H9 (cell line): ENCODE measurements around the gene STARD7. TPM values are rescaled to one million over a fixed set of nuclear protein-coding genes. Genes with fewer than 3 reads are reported as not detected.

Experiments used
- DNase-seq: peaks from one replicate; pipeline ENCODE4 v3.0.0-alpha.2; 2017
- H2AFZ ChIP-seq: one replicate; pipeline ENCODE4 v1.6.1; 2013; ENCODE audit warnings: mild to moderate bottlenecking, low read length, control low read depth, moderate library complexity
- H2AK5ac ChIP-seq: 2 replicates; pipeline ENCODE4 v1.6.1; 2013; ENCODE audit warnings: low read length, control low read depth, mixed read lengths; ENCODE audit not compliant: insufficient read length
- H2BK120ac ChIP-seq: one replicate; pipeline ENCODE4 v1.6.1; 2013; ENCODE audit warnings: low read depth, mild to moderate bottlenecking, low read length, control low read depth, inconsistent platforms; ENCODE audit not compliant: poor library complexity, severe bottlenecking
- H2BK12ac ChIP-seq: 2 replicates; pipeline ENCODE4 v1.6.1; 2013; ENCODE audit warnings: low read length, control low read depth, mixed read lengths, low read depth; ENCODE audit not compliant: insufficient read length
- H2BK15ac ChIP-seq: 2 replicates; pipeline ENCODE4 v1.6.1; 2013; ENCODE audit warnings: low read depth, low read length, control low read depth
- H2BK20ac ChIP-seq: one replicate; pipeline ENCODE4 v1.6.1; 2013; ENCODE audit warnings: low read depth, mild to moderate bottlenecking, low read length, control low read depth, inconsistent platforms; ENCODE audit not compliant: poor library complexity, severe bottlenecking
- H2BK5ac ChIP-seq: 2 replicates; pipeline ENCODE4 v1.6.1; 2013; ENCODE audit warnings: low read length, control low read depth, mixed read lengths; ENCODE audit not compliant: insufficient read length
- H3K14ac ChIP-seq: 2 replicates; pipeline ENCODE4 v1.6.1; 2013; ENCODE audit warnings: low read length, control low read depth; ENCODE audit not compliant: insufficient read depth
- H3K18ac ChIP-seq: 2 replicates; pipeline ENCODE4 v1.6.1; 2013; ENCODE audit warnings: low read depth, mild to moderate bottlenecking, mixed read lengths, low read length, control low read depth; ENCODE audit not compliant: insufficient read length
- H3K23ac ChIP-seq: 2 replicates; pipeline ENCODE4 v1.6.1; 2013; ENCODE audit warnings: low read length, control low read depth, mixed read lengths, low read depth; ENCODE audit not compliant: insufficient read length
- H3K23me2 ChIP-seq: 2 replicates; pipeline ENCODE4 v1.6.1; 2013; ENCODE audit warnings: low read depth, mild to moderate bottlenecking, mixed read lengths, low read length, control low read depth; ENCODE audit not compliant: insufficient read length, poor library complexity, severe bottlenecking
- H3K27ac ChIP-seq: 2 replicates; pipeline ENCODE4 v1.5.1; 2013; ENCODE audit warnings: low read length, control low read depth, mixed read lengths, low read depth; ENCODE audit not compliant: insufficient read length
- H3K27me3 ChIP-seq: 2 replicates; pipeline ENCODE4 v1.6.1; 2013; ENCODE audit warnings: low read length, control low read depth, inconsistent platforms; ENCODE audit not compliant: insufficient read depth
- H3K4ac ChIP-seq: 2 replicates; pipeline ENCODE4 v1.6.1; 2013; ENCODE audit warnings: low read depth, mild to moderate bottlenecking, control low read depth, inconsistent platforms, low read length, moderate library complexity
- H3K4me1 ChIP-seq: 2 replicates; pipeline ENCODE4 v1.6.1; 2013; ENCODE audit warnings: low read length, control low read depth, inconsistent platforms; ENCODE audit not compliant: insufficient read depth
- H3K4me2 ChIP-seq: 2 replicates; pipeline ENCODE4 v1.6.1; 2013; ENCODE audit warnings: low read length, control low read depth, mixed read lengths; ENCODE audit not compliant: insufficient read length, insufficient read depth
- H3K56ac ChIP-seq: 2 replicates; pipeline ENCODE4 v1.6.1; 2013; ENCODE audit warnings: low read depth, mild to moderate bottlenecking, mixed read lengths, low read length, control low read depth; ENCODE audit not compliant: insufficient read length
- H3K79me1 ChIP-seq: 2 replicates; pipeline ENCODE4 v1.6.1; 2013; ENCODE audit warnings: low read depth, mild to moderate bottlenecking, moderate library complexity, low read length, control low read depth, inconsistent platforms; ENCODE audit not compliant: insufficient read depth, poor library complexity, severe bottlenecking
- H3K79me2 ChIP-seq: 2 replicates; pipeline ENCODE4 v1.6.1; 2013; ENCODE audit warnings: low read length, control low read depth, inconsistent platforms; ENCODE audit not compliant: insufficient read depth
- H3K9ac ChIP-seq: 2 replicates; pipeline ENCODE4 v1.6.1; 2013; ENCODE audit warnings: low read length, control low read depth, mixed read lengths; ENCODE audit not compliant: insufficient read length; ENCODE audit errors: extremely low read depth
- H3K9me3 ChIP-seq: one replicate; pipeline ENCODE4 v1.6.1; 2013; ENCODE audit warnings: low read depth, low read length, inconsistent platforms; ENCODE audit not compliant: control insufficient read depth
- H3T11ph ChIP-seq: one replicate; pipeline ENCODE4 v1.6.1; 2013; ENCODE audit warnings: mild to moderate bottlenecking, low read length, control low read depth, inconsistent platforms
- H4K20me1 ChIP-seq: one replicate; pipeline ENCODE4 v1.6.1; 2013; ENCODE audit not compliant: control insufficient read depth, insufficient read length, insufficient read depth
- H4K5ac ChIP-seq: 2 replicates; pipeline ENCODE4 v1.6.1; 2013; ENCODE audit warnings: low read depth, mild to moderate bottlenecking, mixed read lengths, low read length, control low read depth; ENCODE audit not compliant: insufficient read length
- H4K8ac ChIP-seq: replicated peaks from 2 replicates; pipeline ENCODE4 v1.6.1; 2013; ENCODE audit warnings: low read length, control low read depth, mixed read lengths, low read depth; ENCODE audit not compliant: insufficient read length
- H4K91ac ChIP-seq: 2 replicates; pipeline ENCODE4 v1.6.1; 2013; ENCODE audit warnings: low read depth, mild to moderate bottlenecking, moderate library complexity, mixed read lengths, low read length, control low read depth; ENCODE audit not compliant: insufficient read length
- H3K27ac Mint-ChIP-seq, 3 experiments: 2 replicates in 2 of 3; 3 replicates in 1 of 3; pipeline ENCODE4 v1.8.0; 2020 to 2021; ENCODE audit warnings: mixed read lengths in 3 of 3, mild to moderate bottlenecking in 1 of 3, moderate library complexity in 1 of 3
- H3K27me3 Mint-ChIP-seq: 2 replicates; pipeline ENCODE4 v1.8.0; 2021; ENCODE audit warnings: low read depth, mild to moderate bottlenecking, moderate library complexity, mixed read lengths
- H3K36me3 Mint-ChIP-seq, 3 experiments: 2 replicates in 2 of 3; 3 replicates in 1 of 3; pipeline ENCODE4 v1.8.0; 2020 to 2021; ENCODE audit warnings: low read depth in 3 of 3, mixed read lengths in 3 of 3; ENCODE audit not compliant: insufficient read depth in 1 of 3
- H3K4me1 Mint-ChIP-seq, 2 experiments: 2 replicates each; pipeline ENCODE4 v1.8.0; 2020; ENCODE audit warnings: mixed read lengths in 2 of 2
- H3K4me3 Mint-ChIP-seq, 2 experiments: 2 replicates in 1 of 2; 3 replicates in 1 of 2; pipeline ENCODE4 v1.8.0; 2020 to 2021; ENCODE audit warnings: mild to moderate bottlenecking in 2 of 2, mixed read lengths in 2 of 2, moderate library complexity in 1 of 2
- H3K9me3 Mint-ChIP-seq, 2 experiments: 2 replicates in 1 of 2; 3 replicates in 1 of 2; pipeline ENCODE4 v1.8.0; 2020; ENCODE audit warnings: mild to moderate bottlenecking in 2 of 2, mixed read lengths in 2 of 2, moderate library complexity in 1 of 2
- WGBS: extraction: QIAGEN DNeasy Blood & Tissue Kit; methylation state at CpG from one replicate; pipeline ENCODE4 v1.1.7; 2013; ENCODE audit warnings: missing lambda C conversion rate, low lambda C conversion rate, mixed read lengths; ENCODE audit not compliant: insufficient read length; ENCODE audit errors: extremely low coverage; 5-methylcytosine and 5-hydroxymethylcytosine counted together
- total RNA-seq: library from RNA; stranded (reverse); gene quantifications from 2 replicates; pipeline ENCODE4 v1.2.1, GENCODE V29; 2021
- TF ChIP-seq, protein P1 (sequence below): fragments of 200-600 bp; sonication (generic); conservative IDR thresholded peaks from 3 replicates; pipeline ENCODE4 v1.8.0; 2021; ENCODE audit warnings: antibody characterized with exemption, mild to moderate bottlenecking

Gene STARD7
- total RNA-seq, 1 experiment from 2014 or later = 212 TPM

DNA sequence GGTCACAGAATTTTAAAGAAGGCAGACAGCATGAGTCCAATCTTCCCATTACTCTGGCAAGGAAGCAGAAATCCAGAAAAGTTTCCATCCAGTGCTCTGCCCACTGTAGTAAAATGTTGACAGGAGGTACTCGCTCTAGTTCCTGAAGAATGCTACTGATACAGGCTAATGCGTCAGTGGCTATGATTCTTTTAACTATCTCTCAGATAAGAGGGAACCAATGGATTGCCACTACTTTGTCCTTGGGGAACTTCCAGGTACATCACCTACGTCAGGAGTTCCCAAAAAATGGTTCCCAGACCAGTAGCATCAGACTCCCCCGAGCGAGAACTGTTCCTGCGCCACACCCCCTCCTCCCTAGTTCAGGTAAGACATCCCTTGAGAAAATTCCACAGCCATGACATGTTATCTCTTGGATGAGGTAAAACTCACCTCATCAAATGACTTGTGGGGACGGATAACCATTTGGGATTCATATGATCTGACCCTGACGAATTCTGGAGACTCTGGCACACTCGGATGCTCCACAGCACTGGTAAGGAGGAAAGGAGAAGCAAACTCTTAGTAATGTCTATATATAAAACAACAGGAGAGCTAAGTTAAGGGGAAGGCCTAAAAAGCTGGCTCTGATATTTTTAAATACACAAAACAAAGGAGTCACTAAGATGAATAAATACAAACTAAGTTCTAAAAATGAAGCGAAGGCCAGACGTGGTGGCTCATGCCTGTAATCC lies 16.5 kb downstream of the STARD7 start:
- Histone ChIP-seq H2BK5ac (no peak overlapping the region), H3K79me2 (no peaks in the 10 kb centered on the region)

More for the DNA sequence above, 16.5 kb downstream of the STARD7 start:
- Histone ChIP-seq H2BK120ac (no peak overlapping the region), H3T11ph (no peak overlapping the region), H4K8ac (no peak overlapping the region), H2AFZ (no peak overlapping the region), H3K23ac (no peak overlapping the region), H3K23me2 (no peaks in the 10 kb centered on the region), H4K5ac (no peak overlapping the region), H3K18ac (no peak overlapping the region), H3K27me3 (no peaks in the 10 kb centered on the region), H2AK5ac (no peak overlapping the region), H3K56ac (no peak overlapping the region), H3K27ac (no peak overlapping the region), H3K4ac (no peak overlapping the region), H3K14ac (no peak overlapping the region), H4K91ac (no peak overlapping the region), H3K9me3 (no peaks in the 10 kb centered on the region), H4K20me1 (no peaks in the 10 kb centered on the region), H3K79me1 (peaks cover 4% of the 10 kb centered on the region), H2BK15ac (no peak overlapping the region), H2BK20ac (no peak overlapping the region), H2BK12ac (no peak overlapping the region), H3K4me2 (no peak overlapping the region), H3K4me1 (no peaks in the 10 kb centered on the region), H3K9ac (no peak overlapping the region)
- Mint-ChIP-seq H3K4me3 (no peak overlapping the region), H3K36me3 (peaks cover 43 to 67% (median 60%) of the 10 kb centered on the region in 3 experiments), H3K27me3 (no peaks in the 10 kb centered on the region), H3K4me1 (no peaks in the 10 kb centered on the region), H3K9me3 (no peaks in the 10 kb centered on the region), H3K27ac (no peak overlapping the region)
- no peak for DNase-seq
- TF ChIP-seq, protein P1, sequence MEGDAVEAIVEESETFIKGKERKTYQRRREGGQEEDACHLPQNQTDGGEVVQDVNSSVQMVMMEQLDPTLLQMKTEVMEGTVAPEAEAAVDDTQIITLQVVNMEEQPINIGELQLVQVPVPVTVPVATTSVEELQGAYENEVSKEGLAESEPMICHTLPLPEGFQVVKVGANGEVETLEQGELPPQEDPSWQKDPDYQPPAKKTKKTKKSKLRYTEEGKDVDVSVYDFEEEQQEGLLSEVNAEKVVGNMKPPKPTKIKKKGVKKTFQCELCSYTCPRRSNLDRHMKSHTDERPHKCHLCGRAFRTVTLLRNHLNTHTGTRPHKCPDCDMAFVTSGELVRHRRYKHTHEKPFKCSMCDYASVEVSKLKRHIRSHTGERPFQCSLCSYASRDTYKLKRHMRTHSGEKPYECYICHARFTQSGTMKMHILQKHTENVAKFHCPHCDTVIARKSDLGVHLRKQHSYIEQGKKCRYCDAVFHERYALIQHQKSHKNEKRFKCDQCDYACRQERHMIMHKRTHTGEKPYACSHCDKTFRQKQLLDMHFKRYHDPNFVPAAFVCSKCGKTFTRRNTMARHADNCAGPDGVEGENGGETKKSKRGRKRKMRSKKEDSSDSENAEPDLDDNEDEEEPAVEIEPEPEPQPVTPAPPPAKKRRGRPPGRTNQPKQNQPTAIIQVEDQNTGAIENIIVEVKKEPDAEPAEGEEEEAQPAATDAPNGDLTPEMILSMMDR = no peak
- WGBS = no CpG with 5 or more reads among the region's 11 CpGs
